Measurements from ENCODE around the gene HCLS1. TPM values are rescaled to one million over a fixed set of nuclear protein-coding genes. Genes with fewer than 3 reads are reported as not detected.

HCLS1 gene
- total RNA-seq, 1 experiment from 2014 or later: 1.2 TPM

DNA sequence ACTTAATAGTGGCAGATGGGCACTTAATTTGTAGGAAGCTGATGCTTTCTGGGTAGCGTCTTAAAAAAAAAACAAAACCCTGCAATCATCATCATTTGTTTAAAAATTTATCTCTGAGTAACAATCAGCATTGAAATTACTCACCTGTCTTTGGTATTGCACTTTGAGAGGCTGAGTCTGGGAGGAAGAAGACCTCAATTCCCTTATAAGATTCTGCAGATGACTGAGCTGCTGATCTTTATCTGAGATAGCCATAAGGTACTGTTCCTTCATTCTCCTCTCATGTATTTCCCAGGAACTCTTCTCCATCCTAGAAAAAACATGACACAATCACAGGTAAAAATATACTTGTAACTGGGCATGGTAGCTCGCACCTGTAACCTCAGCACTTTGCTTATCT is 16.4 kb upstream of the HCLS1 start:
- no peaks in the 10 kb centered on the region for H3K79me2 ChIP-seq (ENCODE audit: insufficient read depth, low read length)
- no peaks in the 10 kb centered on the region for H3K27me3 Mint-ChIP-seq (ENCODE audit: low read depth)
- H3K18ac ChIP-seq (ENCODE audit: insufficient read length, low read depth, low read length): no peak overlapping the region
- H3K36me3 Mint-ChIP-seq (ENCODE audit: insufficient read depth in 1 of 3, low read depth in 3 of 3): peaks cover 20 to 68% (median 58%) of the 10 kb centered on the region in 3 experiments
- H2BK20ac ChIP-seq (ENCODE audit: low read depth, low read length, poor library complexity, severe bottlenecking): no peak overlapping the region
- TF ChIP-seq, protein P1, sequence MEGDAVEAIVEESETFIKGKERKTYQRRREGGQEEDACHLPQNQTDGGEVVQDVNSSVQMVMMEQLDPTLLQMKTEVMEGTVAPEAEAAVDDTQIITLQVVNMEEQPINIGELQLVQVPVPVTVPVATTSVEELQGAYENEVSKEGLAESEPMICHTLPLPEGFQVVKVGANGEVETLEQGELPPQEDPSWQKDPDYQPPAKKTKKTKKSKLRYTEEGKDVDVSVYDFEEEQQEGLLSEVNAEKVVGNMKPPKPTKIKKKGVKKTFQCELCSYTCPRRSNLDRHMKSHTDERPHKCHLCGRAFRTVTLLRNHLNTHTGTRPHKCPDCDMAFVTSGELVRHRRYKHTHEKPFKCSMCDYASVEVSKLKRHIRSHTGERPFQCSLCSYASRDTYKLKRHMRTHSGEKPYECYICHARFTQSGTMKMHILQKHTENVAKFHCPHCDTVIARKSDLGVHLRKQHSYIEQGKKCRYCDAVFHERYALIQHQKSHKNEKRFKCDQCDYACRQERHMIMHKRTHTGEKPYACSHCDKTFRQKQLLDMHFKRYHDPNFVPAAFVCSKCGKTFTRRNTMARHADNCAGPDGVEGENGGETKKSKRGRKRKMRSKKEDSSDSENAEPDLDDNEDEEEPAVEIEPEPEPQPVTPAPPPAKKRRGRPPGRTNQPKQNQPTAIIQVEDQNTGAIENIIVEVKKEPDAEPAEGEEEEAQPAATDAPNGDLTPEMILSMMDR (conservative IDR thresholded peaks at IDR 0.05): no peak
- no peak overlapping the region for H3K27ac Mint-ChIP-seq
- no peak overlapping the region for H2BK120ac ChIP-seq (ENCODE audit: low read depth, low read length, poor library complexity, severe bottlenecking)
- H4K91ac ChIP-seq (ENCODE audit: insufficient read length, low read depth, low read length): no peak overlapping the region
- no peak overlapping the region for H3K27ac ChIP-seq (ENCODE audit: insufficient read length, low read depth, low read length)
- no peak overlapping the region for H3K4me2 ChIP-seq (ENCODE audit: insufficient read depth, insufficient read length, low read length)
- H4K8ac ChIP-seq (replicated peaks; ENCODE audit: insufficient read length, low read depth, low read length): no peak overlapping the region
- no peaks in the 10 kb centered on the region for H3K9me3 ChIP-seq (ENCODE audit: control insufficient read depth, low read depth, low read length)
- H3K23ac ChIP-seq (ENCODE audit: insufficient read length, low read depth, low read length): no peak overlapping the region
- no peak overlapping the region for H3K4ac ChIP-seq (ENCODE audit: low read depth, low read length)
- H3K4me1 Mint-ChIP-seq: no peaks in the 10 kb centered on the region
- H3K56ac ChIP-seq (ENCODE audit: insufficient read length, low read depth, low read length): no peak overlapping the region
- no peak overlapping the region for H3K4me3 Mint-ChIP-seq
- H2AK5ac ChIP-seq (ENCODE audit: insufficient read length, low read length): no peak overlapping the region
- no peaks in the 10 kb centered on the region for H3K79me1 ChIP-seq (ENCODE audit: insufficient read depth, low read depth, low read length, poor library complexity, severe bottlenecking)
- H3K14ac ChIP-seq (ENCODE audit: insufficient read depth, low read length): no peak overlapping the region
- no peak overlapping the region for H2BK15ac ChIP-seq (ENCODE audit: low read depth, low read length)
- no peaks in the 10 kb centered on the region for H3K27me3 ChIP-seq (ENCODE audit: insufficient read depth, low read length)
- no CpG with 5 or more reads among the region's 2 CpGs for WGBS (ENCODE audit: extremely low coverage, insufficient read length, low lambda C conversion rate)
- H2BK12ac ChIP-seq (ENCODE audit: insufficient read length, low read depth, low read length): no peak overlapping the region
- no peaks in the 10 kb centered on the region for H3K4me1 ChIP-seq (ENCODE audit: insufficient read depth, low read length)
- DNase-seq: no peak
- H4K5ac ChIP-seq (ENCODE audit: insufficient read length, low read depth, low read length): no peak overlapping the region
- H2BK5ac ChIP-seq (ENCODE audit: insufficient read length, low read length): no peak overlapping the region
- no peak overlapping the region for H3K9ac ChIP-seq (ENCODE audit: extremely low read depth, insufficient read length, low read length)
- no peak overlapping the region for H3T11ph ChIP-seq (ENCODE audit: low read length)
- no peaks in the 10 kb centered on the region for H3K9me3 Mint-ChIP-seq
- H3K23me2 ChIP-seq (ENCODE audit: insufficient read length, low read depth, low read length, poor library complexity, severe bottlenecking): no peaks in the 10 kb centered on the region
- H2AFZ ChIP-seq (ENCODE audit: low read length): no peak overlapping the region
- no peaks in the 10 kb centered on the region for H4K20me1 ChIP-seq (ENCODE audit: control insufficient read depth, insufficient read depth, insufficient read length)

Data from H9 (cell line).